ENCODE results near the gene GIGYF1. TPM values are rescaled to one million over a fixed set of nuclear protein-coding genes. Genes with fewer than 3 reads are reported as not detected.

GIGYF1 gene
- total and polyA plus RNA-seq, 2 of the 13 experiments (the other 11 are each of a cell fraction or from before 2014, with no cell fraction given): 7.6 to 16.1 TPM

- TF ChIP-seq RERE (CRISPR knock-in tag; IDR thresholded peaks at IDR 0.05; ENCODE audit: low read depth) (no peak), ZHX1 (CRISPR knock-in tag; IDR thresholded peaks at IDR 0.05; ENCODE audit: low read depth) (no peak), ZNF878 (CRISPR knock-in tag; IDR thresholded peaks at IDR 0.05) (no peak), ZBTB3 (CRISPR knock-in tag; IDR thresholded peaks at IDR 0.05; ENCODE audit: borderline replicate concordance, low read depth) (no peak), ZNF296 (CRISPR knock-in tag; conservative IDR thresholded peaks at IDR 0.05) (no peak; the same call in 1 of the 2 replicates), ZNF780A (CRISPR knock-in tag; IDR thresholded peaks at IDR 0.05) (no peak), HOXD1 (CRISPR knock-in tag; IDR thresholded peaks at IDR 0.05) (no peak), PHF8 (CRISPR knock-in tag; IDR thresholded peaks at IDR 0.05) (peak; percentile 52; the same call in 1 of the 2 replicates), KMT2B (CRISPR knock-in tag; IDR thresholded peaks at IDR 0.05) (no peak), CBFB (CRISPR knock-in tag; IDR thresholded peaks at IDR 0.05) (no peak), POGZ (CRISPR knock-in tag; IDR thresholded peaks at IDR 0.05) (no peak), BRD4 (CRISPR knock-in tag; IDR thresholded peaks at IDR 0.05) (peak; percentile 37; the same call in 1 of the 2 replicates), ELK4 (CRISPR knock-in tag; IDR thresholded peaks at IDR 0.05; ENCODE audit: borderline replicate concordance) (no peak), ZNF781 (CRISPR knock-in tag; IDR thresholded peaks at IDR 0.05; ENCODE audit: borderline replicate concordance, not compliant biosample characterization) (no peak), DNMT1 (CRISPR knock-in tag; IDR thresholded peaks at IDR 0.05) (no peak), ZC3H13 (CRISPR knock-in tag; IDR thresholded peaks at IDR 0.05) (no peak), ZFP36L2 (CRISPR knock-in tag; IDR thresholded peaks at IDR 0.05) (no peak), ZSCAN31 (CRISPR knock-in tag; IDR thresholded peaks at IDR 0.05; ENCODE audit: low read depth) (no peak), FOXK2 (IDR thresholded peaks at IDR 0.05) (no peak), ZNF557 (CRISPR knock-in tag; IDR thresholded peaks at IDR 0.05) (no peak), ZNF30 (CRISPR knock-in tag; IDR thresholded peaks at IDR 0.05) (no peak), ZNF615 (CRISPR knock-in tag; IDR thresholded peaks at IDR 0.05; ENCODE audit: borderline replicate concordance) (no peak), HNRNPH1 (optimal IDR thresholded peaks at IDR 0.05; ENCODE audit: low read depth, low read length) (no peak), SP140L (CRISPR knock-in tag; IDR thresholded peaks at IDR 0.05; ENCODE audit: borderline replicate concordance) (no peak)
Observed at GRCh38 chr7:100641463-100641859, 52.6 kb downstream of the GIGYF1 start, which contains the start of gene TFR2 (continued).

Data from HepG2 (cell line).